ENCODE results near the gene TTR. TPM values are rescaled to one million over a fixed set of nuclear protein-coding genes. Genes with fewer than 3 reads are reported as not detected.
A peak's percentile ranks its signal among the peaks of the same experiment; 100 is the strongest.

The TTR gene
- total RNA-seq, 2 donors from 2014 or later: 145 to 352 TPM

DNA sequence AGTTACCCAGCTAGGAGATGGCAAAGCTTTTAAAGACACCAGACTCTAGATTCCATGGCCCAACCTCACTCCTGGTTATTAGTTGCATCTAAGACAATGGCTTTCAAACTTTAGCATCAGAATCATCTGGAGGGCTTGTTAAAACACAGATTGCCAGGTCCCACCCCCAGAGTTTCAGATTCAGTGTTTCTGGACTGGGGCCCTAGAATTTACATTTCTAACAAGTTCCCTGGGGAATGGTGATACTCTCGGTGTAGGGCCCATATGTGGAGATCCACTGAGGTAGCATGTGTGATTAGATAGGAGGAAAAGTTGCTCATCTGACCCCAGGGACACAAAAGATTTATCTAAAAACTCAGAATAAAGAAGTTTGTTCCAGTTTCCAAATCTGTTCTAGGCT lies 14.5 kb upstream of the TTR start:
- ATAC-seq: no peak
- TF ChIP-seq POLR2A (IDR thresholded peaks at IDR 0.05): no peak
- TF ChIP-seq, protein P1, sequence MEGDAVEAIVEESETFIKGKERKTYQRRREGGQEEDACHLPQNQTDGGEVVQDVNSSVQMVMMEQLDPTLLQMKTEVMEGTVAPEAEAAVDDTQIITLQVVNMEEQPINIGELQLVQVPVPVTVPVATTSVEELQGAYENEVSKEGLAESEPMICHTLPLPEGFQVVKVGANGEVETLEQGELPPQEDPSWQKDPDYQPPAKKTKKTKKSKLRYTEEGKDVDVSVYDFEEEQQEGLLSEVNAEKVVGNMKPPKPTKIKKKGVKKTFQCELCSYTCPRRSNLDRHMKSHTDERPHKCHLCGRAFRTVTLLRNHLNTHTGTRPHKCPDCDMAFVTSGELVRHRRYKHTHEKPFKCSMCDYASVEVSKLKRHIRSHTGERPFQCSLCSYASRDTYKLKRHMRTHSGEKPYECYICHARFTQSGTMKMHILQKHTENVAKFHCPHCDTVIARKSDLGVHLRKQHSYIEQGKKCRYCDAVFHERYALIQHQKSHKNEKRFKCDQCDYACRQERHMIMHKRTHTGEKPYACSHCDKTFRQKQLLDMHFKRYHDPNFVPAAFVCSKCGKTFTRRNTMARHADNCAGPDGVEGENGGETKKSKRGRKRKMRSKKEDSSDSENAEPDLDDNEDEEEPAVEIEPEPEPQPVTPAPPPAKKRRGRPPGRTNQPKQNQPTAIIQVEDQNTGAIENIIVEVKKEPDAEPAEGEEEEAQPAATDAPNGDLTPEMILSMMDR (IDR thresholded peaks at IDR 0.05): no peak
- Histone ChIP-seq H3K27me3 (no peaks in the 10 kb centered on the region), H3K4me3 (no peak overlapping the region), H3K36me3 (replicated peaks in 1 of 2; ENCODE audit: insufficient read depth in 1 of 2, low read depth in 2 of 2) (no peaks in the 10 kb centered on the region), H3K27ac (no peak overlapping the region), H3K9me3 (no peaks in the 10 kb centered on the region), H3K4me1 (peaks cover 11% of the 10 kb centered on the region)
- WGBS, 2 donors: 85 to 86% methylated on average over 1 of the region's 1 CpG
- intact Hi-C loops (cut with DNase I): no loop called here
- no peak for DNase-seq

DNA sequence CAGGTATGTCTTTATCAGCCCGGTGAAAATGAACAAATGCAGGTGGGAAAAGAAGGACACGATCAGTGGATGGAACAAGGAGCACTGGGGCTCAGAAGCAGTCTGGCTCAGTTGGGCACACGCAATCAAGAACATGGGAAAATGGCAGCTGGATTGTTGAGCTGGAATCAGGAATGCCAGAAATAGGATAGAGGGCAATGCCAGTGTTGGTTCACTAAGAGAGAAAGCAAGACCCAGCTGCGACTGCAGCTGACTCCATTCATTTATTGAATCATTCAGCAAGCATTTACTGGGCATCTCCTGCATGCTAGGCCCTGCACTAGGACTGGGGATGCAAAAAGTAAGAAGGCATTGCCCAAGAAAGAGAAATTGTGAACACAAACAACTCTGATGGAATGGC lies 13.6 kb upstream of the TTR start:
- no peak overlapping the region for H3K27ac ChIP-seq
- H3K4me3 ChIP-seq: no peak overlapping the region
- intact Hi-C loops (cut with DNase I): no loop called here
- H3K27me3 ChIP-seq: no peaks in the 10 kb centered on the region
- DNase-seq (peak in 2 of 4 donors; percentile 22 to 37), ATAC-seq (peak; percentile 66)
- TF ChIP-seq, protein P1 (IDR thresholded peaks at IDR 0.05): no peak
- no peak for TF ChIP-seq POLR2A (IDR thresholded peaks at IDR 0.05)
- peaks cover 11% of the 10 kb centered on the region for H3K4me1 ChIP-seq
- WGBS, 2 donors: 43 to 44% methylated on average over 4 of the region's 4 CpGs
- no peaks in the 10 kb centered on the region for H3K9me3 ChIP-seq
- H3K36me3 ChIP-seq (replicated peaks in 1 of 2; ENCODE audit: insufficient read depth in 1 of 2, low read depth in 2 of 2): no peaks in the 10 kb centered on the region

DNA sequence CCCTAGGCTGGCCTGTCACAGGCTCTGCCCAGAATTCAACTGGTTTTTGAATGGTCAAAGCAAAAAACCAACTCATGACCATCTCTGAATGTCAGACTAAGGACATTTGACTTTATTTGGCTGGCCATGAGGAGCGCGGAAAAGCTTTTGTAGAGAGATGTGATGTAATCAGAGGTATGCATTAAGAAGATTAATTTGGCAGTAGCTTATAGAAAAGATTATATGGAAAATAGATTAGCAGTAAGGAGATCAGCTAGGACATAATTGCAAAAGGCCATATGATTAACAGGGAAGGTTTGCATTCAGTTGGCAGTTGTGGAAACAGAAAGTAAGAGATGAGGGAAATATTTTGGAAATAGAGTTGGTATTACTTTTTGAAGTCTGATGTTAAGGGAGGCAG lies 12.3 kb upstream of the TTR start:
- H3K36me3 ChIP-seq (replicated peaks in 1 of 2; ENCODE audit: insufficient read depth in 1 of 2, low read depth in 2 of 2): no peaks in the 10 kb centered on the region
- H3K4me1 ChIP-seq: peaks cover 11% of the 10 kb centered on the region
- no peak for ATAC-seq
- H3K9me3 ChIP-seq: no peaks in the 10 kb centered on the region
- no peak overlapping the region for H3K27ac ChIP-seq
- no peaks in the 10 kb centered on the region for H3K27me3 ChIP-seq
- intact Hi-C loops (cut with DNase I): no loop called here
- DNase-seq: no peak
- TF ChIP-seq, protein P1 (IDR thresholded peaks at IDR 0.05): no peak
- TF ChIP-seq POLR2A (IDR thresholded peaks at IDR 0.05): no peak
- no peak overlapping the region for H3K4me3 ChIP-seq
- 89 to 92% methylated on average over 2 of the region's 2 CpGs for WGBS, 2 donors

DNA sequence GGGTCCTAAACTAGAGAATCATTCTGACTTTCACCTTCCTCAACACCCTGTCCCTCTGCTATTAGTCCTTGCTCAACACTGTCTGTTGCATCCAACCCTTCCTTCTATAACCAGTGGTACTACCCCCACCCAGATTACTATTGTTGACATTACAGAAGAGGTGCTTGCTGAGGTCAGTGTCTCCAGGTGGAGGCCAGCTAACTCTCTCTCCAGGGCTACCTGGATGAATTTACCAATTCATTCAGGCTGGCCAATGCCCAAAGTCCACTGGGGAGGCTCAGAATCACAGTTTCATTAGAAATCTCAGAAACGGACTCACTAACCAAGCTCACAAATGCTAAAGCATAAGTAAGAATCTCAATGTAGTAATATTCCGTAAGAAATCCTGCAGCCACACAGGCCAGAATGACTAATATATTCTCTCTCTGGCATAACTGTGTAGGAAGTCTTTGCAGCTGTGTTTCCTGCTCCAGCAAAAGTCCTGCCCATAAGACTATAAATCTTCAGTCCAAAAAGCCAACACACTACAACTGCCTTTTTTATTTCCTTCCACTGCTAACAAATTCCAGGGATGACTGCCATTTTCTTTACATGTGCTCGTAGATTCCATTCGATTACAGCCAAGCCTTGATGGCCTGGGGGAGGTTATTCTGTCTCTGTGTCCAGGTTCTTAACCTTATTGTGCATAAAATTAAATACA lies 10.0 kb upstream of the TTR start:
- intact Hi-C loops (cut with DNase I): no loop called here
- TF ChIP-seq POLR2A (IDR thresholded peaks at IDR 0.05): no peak
- TF ChIP-seq, protein P1 (IDR thresholded peaks at IDR 0.05): no peak
- Histone ChIP-seq H3K9me3 (no peaks in the 10 kb centered on the region), H3K27ac (no peak overlapping the region), H3K36me3 (replicated peaks in 1 of 2; ENCODE audit: insufficient read depth in 1 of 2, low read depth in 2 of 2) (no peaks in the 10 kb centered on the region), H3K4me1 (peaks cover 6% of the 10 kb centered on the region), H3K27me3 (no peaks in the 10 kb centered on the region), H3K4me3 (no peak overlapping the region)
- ATAC-seq (no peak), DNase-seq (no peak)
- 69 to 72% methylated on average over 4 of the region's 4 CpGs for WGBS, 2 donors
